CD4-positive, alpha-beta T cell (primary cell): ENCODE measurements around the gene ARHGEF39. TPM values are rescaled to one million over a fixed set of nuclear protein-coding genes. Genes with fewer than 3 reads are reported as not detected.
"Not testable (repeated sequence)": the region's sequence is repeated elsewhere in the genome, so short reads cannot be mapped to it uniquely, and the experiment has no call there.

Source experiments
- ATAC-seq: fragments of 200-7000 bp; cut with Tn5 transposase; one replicate; pipeline ENCODE4 v1.10.0; 2022; ENCODE audit warnings: mild to moderate bottlenecking; ENCODE audit not compliant: poor library complexity
- CTCF ChIA-PET: fragments of 350-600 bp; sonication (Branson Sonifier 250); formaldehyde crosslinking; loops from one replicate; lab custom pipeline; 2021; ENCODE audit warnings: antibody characterized with exemption, inconsistent platforms; lab: Charles Lee
- POLR2A ChIA-PET: fragments of 350-600 bp; sonication (Branson Sonifier 250); formaldehyde crosslinking; loops from one replicate; lab custom pipeline; 2021; ENCODE audit warnings: antibody characterized with exemption, inconsistent platforms; lab: Charles Lee
- DNase-seq, 14 experiments: peaks; one replicate each; pipeline ENCODE4 v3.0.0-alpha.2; 2013 to 2020; ENCODE audit warnings: mixed read lengths in 2 of 14
- H3K27ac ChIP-seq, 2 donors: one replicate each; pipeline versions ENCODE4 v1.5.1 to v1.7.0; 2013; ENCODE audit warnings: low read length in 2 of 2, low read depth in 1 of 2, mild to moderate bottlenecking in 1 of 2
- H3K27me3 ChIP-seq, 2 experiments: 1 replicate in 1 of 2; 2 replicates in 1 of 2; pipeline versions ENCODE4 v1.6.1 to v1.7.0; 2013; ENCODE audit warnings: low read length in 2 of 2, control low read depth in 1 of 2, mild to moderate bottlenecking in 1 of 2, moderate library complexity in 1 of 2; ENCODE audit not compliant: insufficient read depth in 2 of 2, control insufficient read depth in 1 of 2
- H3K36me3 ChIP-seq: one replicate; pipeline ENCODE4 v1.6.1; 2013; ENCODE audit warnings: low read length, control low read depth; ENCODE audit not compliant: insufficient read depth
- H3K4me1 ChIP-seq: one replicate; pipeline ENCODE4 v1.6.1; 2013; ENCODE audit warnings: low read length, control low read depth; ENCODE audit not compliant: insufficient read depth
- H3K4me3 ChIP-seq: one replicate; pipeline ENCODE4 v1.5.1; 2013; ENCODE audit warnings: mild to moderate bottlenecking, low read length, moderate library complexity
- H3K9me3 ChIP-seq, 2 experiments: 1 replicate in 1 of 2; 2 replicates in 1 of 2; pipeline versions ENCODE4 v1.6.1 to v1.7.0; 2013; ENCODE audit warnings: low read length in 2 of 2, mild to moderate bottlenecking in 2 of 2, control low read depth in 1 of 2, moderate library complexity in 1 of 2; ENCODE audit not compliant: control insufficient read depth in 1 of 2, insufficient read depth in 1 of 2
- H3K27ac Mint-ChIP-seq: one replicate; pipeline ENCODE4 v1.8.0; 2020; ENCODE audit warnings: mixed read lengths
- H3K27me3 Mint-ChIP-seq: one replicate; pipeline ENCODE4 v1.8.0; 2021; ENCODE audit warnings: mixed read lengths
- H3K36me3 Mint-ChIP-seq: one replicate; pipeline ENCODE4 v1.8.0; 2021; ENCODE audit warnings: low read depth, mixed read lengths
- H3K4me1 Mint-ChIP-seq: one replicate; pipeline ENCODE4 v1.8.0; 2021; ENCODE audit warnings: low read depth, mixed read lengths
- H3K4me3 Mint-ChIP-seq: one replicate; pipeline ENCODE4 v1.8.0; 2020; ENCODE audit warnings: mild to moderate bottlenecking, mixed read lengths
- H3K9me3 Mint-ChIP-seq: one replicate; pipeline ENCODE4 v1.8.0; 2020; ENCODE audit warnings: mixed read lengths
- intact Hi-C, 2 experiments: fragments of 100-400 bp; cut with DNase I in 1 of 2; cut with micrococcal nuclease in 1 of 2; formaldehyde crosslinking; loops; one replicate each; pipeline versions ENCODE4 v1.15.1 to v1.9.0; 2023 to 2025; cut with DNase I, micrococcal nuclease
- total RNA-seq, 174 experiments: library from RNA in 2 of 174; stranded (reverse) in 2 of 174; gene quantifications; one replicate each; pipeline ENCODE4 v1.2.3 and lab custom pipeline; 2021 to 2026
- TF ChIP-seq, protein P1 (sequence below): fragments of 200-600 bp; IDR thresholded peaks from one replicate; pipeline ENCODE4 v1.8.0; 2022; ENCODE audit warnings: antibody characterized with exemption, mild to moderate bottlenecking

The ARHGEF39 gene
- total RNA-seq, 2 experiments from 2014 or later: 0.08 to 0.17 TPM

DNA sequence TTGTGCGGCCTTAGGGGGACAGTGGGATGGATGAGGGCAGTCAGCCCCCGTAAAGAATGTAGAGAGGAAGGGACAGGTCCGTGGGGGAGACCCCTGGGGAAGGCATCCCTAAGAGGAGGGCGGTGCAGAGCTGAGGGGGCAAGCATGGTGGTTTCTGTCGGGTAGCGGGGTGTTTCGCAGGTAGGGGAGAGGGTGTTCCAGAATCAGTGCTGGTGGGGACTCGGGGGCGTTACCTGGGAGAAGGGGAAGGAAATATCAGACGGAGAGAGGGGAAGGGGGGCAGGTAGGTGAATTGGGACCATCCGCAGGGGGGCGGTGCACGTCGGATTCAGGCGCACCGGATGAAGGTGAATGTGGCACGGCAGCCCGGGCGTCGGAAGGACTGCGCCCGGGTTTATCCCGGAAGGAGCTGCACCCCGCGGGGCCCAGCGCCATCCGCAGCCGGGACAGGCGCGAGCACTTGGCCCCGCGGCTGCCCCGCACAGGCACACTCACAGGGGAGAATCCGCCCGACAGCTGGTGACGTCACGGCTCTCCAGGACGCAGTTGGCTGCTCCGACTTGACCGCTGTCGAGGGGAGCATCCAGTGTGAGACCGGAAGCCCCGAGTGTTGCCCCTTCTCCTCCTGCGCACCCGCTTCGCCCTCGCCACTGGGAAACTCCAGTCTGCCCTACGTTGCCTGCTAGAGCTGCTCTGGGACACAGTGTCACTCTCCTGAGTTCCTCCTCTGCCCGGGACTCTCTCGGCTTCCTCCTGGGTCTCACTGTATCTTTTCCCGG is 48.1 kb downstream of the ARHGEF39 start:
- Mint-ChIP-seq H3K4me1 (peaks cover 50% of the 10 kb centered on the region), H3K27ac (peak overlapping the region; percentile 72), H3K27me3 (no peaks in the 10 kb centered on the region), H3K4me3 (peak overlapping the region; percentile 86), H3K9me3 (no peaks in the 10 kb centered on the region), H3K36me3 (no peaks in the 10 kb centered on the region)
- CTCF ChIA-PET: interaction anchor here (0.6 to 3.2 kb wide), 20 partner anchors 9 to 627 kb away, joined by 3 to 22 read pairs (median 4); partner anchors contain the start of genes ARHGEF39, CCDC107, CREB3 and DNAJB5
- TF ChIP-seq, protein P1, sequence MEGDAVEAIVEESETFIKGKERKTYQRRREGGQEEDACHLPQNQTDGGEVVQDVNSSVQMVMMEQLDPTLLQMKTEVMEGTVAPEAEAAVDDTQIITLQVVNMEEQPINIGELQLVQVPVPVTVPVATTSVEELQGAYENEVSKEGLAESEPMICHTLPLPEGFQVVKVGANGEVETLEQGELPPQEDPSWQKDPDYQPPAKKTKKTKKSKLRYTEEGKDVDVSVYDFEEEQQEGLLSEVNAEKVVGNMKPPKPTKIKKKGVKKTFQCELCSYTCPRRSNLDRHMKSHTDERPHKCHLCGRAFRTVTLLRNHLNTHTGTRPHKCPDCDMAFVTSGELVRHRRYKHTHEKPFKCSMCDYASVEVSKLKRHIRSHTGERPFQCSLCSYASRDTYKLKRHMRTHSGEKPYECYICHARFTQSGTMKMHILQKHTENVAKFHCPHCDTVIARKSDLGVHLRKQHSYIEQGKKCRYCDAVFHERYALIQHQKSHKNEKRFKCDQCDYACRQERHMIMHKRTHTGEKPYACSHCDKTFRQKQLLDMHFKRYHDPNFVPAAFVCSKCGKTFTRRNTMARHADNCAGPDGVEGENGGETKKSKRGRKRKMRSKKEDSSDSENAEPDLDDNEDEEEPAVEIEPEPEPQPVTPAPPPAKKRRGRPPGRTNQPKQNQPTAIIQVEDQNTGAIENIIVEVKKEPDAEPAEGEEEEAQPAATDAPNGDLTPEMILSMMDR: peak; percentile 47
- Histone ChIP-seq H3K4me1 (peaks cover 40% of the 10 kb centered on the region), H3K9me3 (no peaks in the 10 kb centered on the region), H3K27me3 (no peaks in the 10 kb centered on the region), H3K27ac (peak overlapping the region; percentile 27 to 70), H3K4me3 (peak overlapping the region; percentile 77), H3K36me3 (no peaks in the 10 kb centered on the region)
- POLR2A ChIA-PET: interaction anchor here (0.6 to 3.4 kb wide), 16 partner anchors 12 to 544 kb away, joined by 3 to 35 read pairs (median 4); partner anchors contain the start of genes CCDC107, CREB3, RMRP and SIT1
- ATAC-seq: peak; percentile 86
- intact Hi-C loops: loop anchor here (2.0 to 5.0 kb wide), 2 partner anchors 40 to 80 kb away; partner anchors contain the start of genes CCDC107 (in 2 of the 2) and RMRP (in 2 of the 2)
- peak; percentile 42 to 89 (median 62) for DNase-seq

DNA sequence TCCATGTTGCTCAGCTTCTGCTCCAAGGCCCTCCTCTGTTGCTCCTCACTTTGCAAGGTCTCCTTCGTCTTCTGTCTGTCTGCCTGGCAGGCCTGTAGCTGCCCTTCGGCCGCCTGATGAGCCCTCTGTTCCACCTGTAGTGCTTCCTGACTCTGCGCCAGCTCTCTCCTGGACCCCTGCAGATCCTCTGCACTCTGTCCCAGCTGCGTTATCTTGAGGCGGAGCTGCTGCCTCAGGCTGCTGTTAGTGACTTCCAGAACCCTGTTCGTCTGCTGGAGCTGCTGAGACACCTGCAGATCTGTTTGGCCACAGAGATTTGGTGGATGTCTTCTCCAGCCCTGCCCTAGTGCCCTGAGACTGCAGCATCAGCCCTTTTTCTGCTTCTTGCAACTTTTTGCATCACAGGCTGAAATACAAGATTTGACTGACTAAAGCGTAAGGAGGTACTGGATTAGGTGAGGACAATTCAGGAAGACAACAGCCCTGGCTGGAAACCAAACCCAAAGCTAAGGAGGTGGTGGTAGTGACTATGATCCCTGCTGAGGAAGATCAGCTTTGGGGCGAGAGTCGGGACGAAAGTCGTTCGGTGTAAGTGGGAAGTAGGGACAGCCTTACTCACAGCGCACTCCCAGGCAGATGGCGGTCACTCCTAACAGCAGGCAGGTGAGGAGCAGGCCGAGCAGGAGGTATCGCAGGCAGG is 48.9 kb downstream of the ARHGEF39 start:
- DNase-seq: peak in 1 of 14 experiments; percentile 16
- Histone ChIP-seq H3K27ac (peak overlapping the region in 1 of 2 donors; percentile 22), H3K4me3 (peak overlapping the region; percentile 77), H3K4me1 (peaks cover 46% of the 10 kb centered on the region), H3K27me3 (no peaks in the 10 kb centered on the region), H3K36me3 (no peaks in the 10 kb centered on the region), H3K9me3 (no peaks in the 10 kb centered on the region)
- POLR2A ChIA-PET: interaction anchor here (0.6 to 3.4 kb wide), 14 partner anchors 11 to 544 kb away, joined by 3 to 35 read pairs (median 4); partner anchors contain the start of genes CCDC107, CREB3, RMRP and SIT1
- intact Hi-C loops: loop anchor here (2.0 to 5.0 kb wide), 2 partner anchors 41 to 81 kb away; partner anchors contain the start of genes CCDC107 (in 2 of the 2) and RMRP (in 2 of the 2)
- H3K27ac Mint-ChIP-seq: peak overlapping the region; percentile 72
- no peaks in the 10 kb centered on the region for H3K27me3 Mint-ChIP-seq
- CTCF ChIA-PET: interaction anchor here (0.7 to 3.2 kb wide), 11 partner anchors 9 to 626 kb away, joined by 3 to 22 read pairs (median 5); partner anchors contain the start of genes ARHGEF39, CCDC107, DNAJB5 and RMRP
- TF ChIP-seq, protein P1: no peak
- H3K9me3 Mint-ChIP-seq: no peaks in the 10 kb centered on the region
- H3K36me3 Mint-ChIP-seq: no peaks in the 10 kb centered on the region
- H3K4me3 Mint-ChIP-seq: peak overlapping the region; percentile 86
- peaks cover 56% of the 10 kb centered on the region for H3K4me1 Mint-ChIP-seq
- ATAC-seq: no peak

DNA sequence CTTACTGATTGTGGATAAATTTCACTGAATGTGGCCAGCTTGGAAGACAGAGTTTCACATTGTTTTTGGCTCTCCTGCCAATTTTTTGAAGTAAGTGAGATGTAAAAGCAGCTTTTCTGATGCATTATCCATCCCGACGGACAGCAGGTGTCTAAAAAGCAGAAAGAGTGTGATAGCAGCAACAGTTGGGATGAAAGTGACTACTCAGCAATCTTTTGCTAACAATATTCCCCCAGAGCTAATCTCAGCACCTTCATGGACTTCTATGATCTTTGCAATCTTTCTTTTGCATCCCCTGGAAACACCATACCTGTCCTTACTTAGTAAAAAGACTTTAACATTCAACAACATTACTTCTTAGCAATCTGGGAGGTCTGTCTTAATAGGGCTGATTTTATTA is 52.2 kb downstream of the ARHGEF39 start:
- CTCF ChIA-PET: no interaction called here
- TF ChIP-seq, protein P1: no peak

DNA sequence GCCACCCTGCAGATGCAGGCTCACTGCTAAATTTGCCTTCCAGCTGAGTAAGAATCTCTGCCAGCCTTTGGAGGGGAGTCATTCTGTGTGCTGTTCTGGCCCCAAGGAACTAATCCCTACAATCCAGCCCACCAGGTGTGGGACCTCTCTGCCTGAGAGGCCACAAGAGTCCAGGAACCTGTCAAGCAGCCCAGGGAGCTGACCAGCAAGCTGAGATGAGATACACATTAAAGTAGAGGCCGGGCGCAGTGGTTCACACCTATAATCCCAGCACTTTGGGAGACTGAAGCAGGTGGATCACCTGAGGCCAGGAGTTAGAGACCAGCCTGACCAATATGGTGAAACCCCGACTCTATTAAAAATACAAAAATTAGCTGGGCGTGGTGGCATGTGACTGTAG is 52.9 kb downstream of the ARHGEF39 start:
- H3K27ac ChIP-seq, H3K9me3 Mint-ChIP-seq, H3K9me3 ChIP-seq, intact Hi-C loops, H3K4me3 ChIP-seq, H3K4me3 Mint-ChIP-seq, ATAC-seq, DNase-seq, H3K27me3 Mint-ChIP-seq, H3K27ac Mint-ChIP-seq, H3K27me3 ChIP-seq: not testable (repeated sequence)
- H3K4me1 Mint-ChIP-seq: peaks cover 34% of the 10 kb centered on the region
- H3K36me3 Mint-ChIP-seq: peaks cover 19% of the 10 kb centered on the region
- POLR2A ChIA-PET: interaction anchor here (1.6 to 4.5 kb wide), 2 partner anchors 35 to 38 kb away, joined by 4 to 29 read pairs; partner anchors contain the start of gene SIT1
- CTCF ChIA-PET: interaction anchor here (0.9 to 2.0 kb wide), 10 partner anchors 19 to 270 kb away, joined by 3 to 26 read pairs (median 6); partner anchors contain the start of genes CCDC107, CREB3, RMRP and TLN1
- peaks cover 26% of the 10 kb centered on the region for H3K4me1 ChIP-seq
- H3K36me3 ChIP-seq: peaks cover 33% of the 10 kb centered on the region

More for the DNA sequence above, 52.2 kb downstream of the ARHGEF39 start:
- no peak overlapping the region for H3K4me3 ChIP-seq
- H3K27ac ChIP-seq: no peak overlapping the region
- DNase-seq: no peak
- H3K27me3 ChIP-seq: no peaks in the 10 kb centered on the region
- ATAC-seq: no peak
- H3K9me3 Mint-ChIP-seq: no peaks in the 10 kb centered on the region
- H3K9me3 ChIP-seq: no peaks in the 10 kb centered on the region
- no peak overlapping the region for H3K4me3 Mint-ChIP-seq
- POLR2A ChIA-PET: interaction anchor here (4.5 kb wide), 1 partner anchor 34 kb away, joined by 29 read pairs; no protein-coding TSS in a partner anchor
- no peak overlapping the region for H3K27ac Mint-ChIP-seq
- H3K36me3 Mint-ChIP-seq: peaks cover 13% of the 10 kb centered on the region
- peaks cover 26% of the 10 kb centered on the region for H3K36me3 ChIP-seq
- H3K4me1 Mint-ChIP-seq: peaks cover 36% of the 10 kb centered on the region
- no peaks in the 10 kb centered on the region for H3K27me3 Mint-ChIP-seq
- intact Hi-C loops: no loop called here
- peaks cover 29% of the 10 kb centered on the region for H3K4me1 ChIP-seq
